SH-SY5Y (cell line): ENCODE data around the gene DLGAP4.

Experiments used
- GATA2 ChIP-seq: IDR thresholded peaks from 2 replicates; pipeline ENCODE4 v1.6.1; 2011; ENCODE audit warnings: mild to moderate bottlenecking, low read depth, low read length
- GATA3 ChIP-seq: IDR thresholded peaks from 2 replicates; pipeline ENCODE4 v1.6.1; 2011; ENCODE audit warnings: low read depth, mild to moderate bottlenecking, low read length, moderate library complexity

GRCh38 chr20:36310215-36310981 is 4.3 kb downstream of the DLGAP4 start:
- TF ChIP-seq GATA2 (no peak), GATA3 (no peak)
